A549 (cell line): ENCODE measurements around the gene CCDC34. TPM values are rescaled to one million over a fixed set of nuclear protein-coding genes. Genes with fewer than 3 reads are reported as not detected.

Experiments
- ATAC-seq, 2 experiments: fragments of 200-7000 bp in 1 of 2; fragments of >200 bp in 1 of 2; cut with Nextera tagmentation in 1 of 2; cut with Tn5 transposase in 1 of 2; 3 replicates each; pipeline versions ENCODE4 v1.8.0 to v1.9.1; 2018 to 2020; ENCODE audit warnings: mild to moderate bottlenecking in 1 of 2, moderate library complexity in 1 of 2
- CTCF ChIA-PET: fragments of 300-600 bp; sonication (Branson Sonifier 250); formaldehyde crosslinking; extraction: SDS; loops from one replicate; lab custom pipeline; 2021; ENCODE audit warnings: antibody characterized with exemption, inconsistent platforms; lab: Yijun Ruan, JAX
- POLR2A ChIA-PET: fragments of 350-600 bp; formaldehyde crosslinking; extraction: SDS; loops from one replicate; lab custom pipeline; 2021; ENCODE audit warnings: antibody characterized with exemption, inconsistent platforms; lab: Yijun Ruan, JAX
- DNase-seq, 2 experiments: peaks; one replicate each; pipeline versions ENCODE4 v3.0.0 to v3.0.0-alpha.2; 2011 to 2016; ENCODE audit warnings: low read depth in 1 of 2, low spot score in 1 of 2
- FAIRE-seq: peaks from 2 replicates; lab custom pipeline; 2011; peaks lifted over from hg19 to GRCh38; lab: Jason Lieb, UNC
- H3K27ac ChIP-seq, 2 experiments: fragments of >200 bp; sonication (Bioruptor Twin); formaldehyde crosslinking; 3 replicates each; pipeline ENCODE4 v1.5.1; 2016 to 2017
- H3K4me1 ChIP-seq: fragments of >200 bp; sonication (Bioruptor Twin); formaldehyde crosslinking; 3 replicates; pipeline ENCODE4 v1.6.1; 2016
- H3K4me2 ChIP-seq: fragments of >200 bp; sonication (Bioruptor Twin); formaldehyde crosslinking; 3 replicates; pipeline ENCODE4 v1.6.1; 2016
- H3K4me3 ChIP-seq: fragments of >200 bp; sonication (Bioruptor Twin); formaldehyde crosslinking; 3 replicates; pipeline ENCODE4 v1.5.1; 2016
- H3K9me3 ChIP-seq: fragments of >200 bp; sonication (Bioruptor Twin); formaldehyde crosslinking; 3 replicates; pipeline ENCODE4 v1.6.1; 2016
- CEBPB ChIP-seq, 2 experiments: fragments of >200 bp in 1 of 2; sonication (Bioruptor Twin) in 1 of 2; formaldehyde crosslinking in 1 of 2; IDR thresholded peaks; 2 replicates each; pipeline ENCODE4 v1.6.1; 2012 to 2016
- CHD2 ChIP-seq: fragments of 150-350 bp; IDR thresholded peaks from 2 replicates; pipeline ENCODE4 v1.6.1; 2014; ENCODE audit warnings: low read length; ENCODE audit not compliant: partially characterized antibody
- CHD4 ChIP-seq: fragments of 200-600 bp; sonication (generic); IDR thresholded peaks from 2 replicates; pipeline ENCODE4 v1.6.1; 2016; ENCODE audit warnings: antibody characterized with exemption, mild to moderate bottlenecking, borderline replicate concordance
- CTCF ChIP-seq: fragments of >200 bp; sonication (Bioruptor Twin); formaldehyde crosslinking; IDR thresholded peaks from 3 replicates; pipeline ENCODE4 v1.5.1; 2016
- EHMT2 ChIP-seq: fragments of 200-600 bp; sonication (generic); IDR thresholded peaks from 2 replicates; pipeline ENCODE4 v1.6.1; 2016; ENCODE audit warnings: antibody characterized with exemption, low read depth, mild to moderate bottlenecking, moderate library complexity
- ELK1 ChIP-seq: fragments of 150-350 bp; IDR thresholded peaks from 2 replicates; pipeline ENCODE4 v1.6.1; 2014; ENCODE audit warnings: low read depth, mild to moderate bottlenecking, low read length
- EP300 ChIP-seq, 2 experiments: fragments of >200 bp; sonication (Bioruptor Twin); formaldehyde crosslinking; IDR thresholded peaks; 2 replicates in 1 of 2; 3 replicates in 1 of 2; pipeline ENCODE4 v1.6.1; 2016 to 2017
- ESRRA ChIP-seq: fragments of 150-350 bp; IDR thresholded peaks from 2 replicates; pipeline ENCODE4 v1.6.1; 2014; ENCODE audit warnings: mild to moderate bottlenecking, low read length, borderline replicate concordance
- FOSL2 ChIP-seq, 2 experiments: fragments of 450-650 bp in 1 of 2; fragments of >200 bp in 1 of 2; sonication (Bioruptor Twin) in 1 of 2; formaldehyde crosslinking; IDR thresholded peaks; 2 replicates each; pipeline versions ENCODE4 v1.5.0 to v1.6.1; 2016 to 2020; ENCODE audit warnings: mild to moderate bottlenecking in 1 of 2, moderate library complexity in 1 of 2
- HEYL ChIP-seq: fragments of 250-450 bp; sonication (Bioruptor Pico); IDR thresholded peaks from 2 replicates; pipeline ENCODE4 v1.8.0; 2021; ENCODE audit warnings: mild to moderate bottlenecking, moderate library complexity
- HMGXB4 ChIP-seq: fragments of 250-450 bp; sonication (Bioruptor Pico); IDR thresholded peaks from 2 replicates; pipeline ENCODE4 v1.5.0; 2021; ENCODE audit warnings: mild to moderate bottlenecking, moderate library complexity, borderline replicate concordance
- HOXA7 ChIP-seq: fragments of 250-450 bp; sonication (Bioruptor Pico); IDR thresholded peaks from 2 replicates; pipeline ENCODE4 v1.5.0; 2020; ENCODE audit warnings: mild to moderate bottlenecking, moderate library complexity
- HOXB13 ChIP-seq: fragments of 250-450 bp; sonication (Bioruptor Pico); IDR thresholded peaks from 2 replicates; pipeline ENCODE4 v1.5.0; 2020; ENCODE audit warnings: low read depth, mild to moderate bottlenecking, moderate library complexity
- HOXB5 ChIP-seq: fragments of 250-450 bp; sonication (Bioruptor Pico); IDR thresholded peaks from 2 replicates; pipeline ENCODE4 v1.5.0; 2020; ENCODE audit warnings: mild to moderate bottlenecking, moderate library complexity
- JUN ChIP-seq, 2 experiments: fragments of >200 bp; sonication (Bioruptor Twin); formaldehyde crosslinking; IDR thresholded peaks; 2 replicates in 1 of 2; 3 replicates in 1 of 2; pipeline ENCODE4 v1.6.1; 2016 to 2017
- KDM1A ChIP-seq: fragments of 200-600 bp; sonication (generic); IDR thresholded peaks from 2 replicates; pipeline ENCODE4 v1.6.1; 2016; ENCODE audit warnings: low read depth, mild to moderate bottlenecking
- MAFK ChIP-seq: fragments of 450-650 bp; IDR thresholded peaks from 2 replicates; pipeline ENCODE4 v1.6.1; 2014; ENCODE audit not compliant: partially characterized antibody
- MAZ ChIP-seq: fragments of 150-350 bp; IDR thresholded peaks from 2 replicates; pipeline ENCODE4 v1.6.1; 2014; ENCODE audit warnings: antibody characterized with exemption, low read depth, low read length, borderline replicate concordance
- MYC ChIP-seq: IDR thresholded peaks from 2 replicates; pipeline ENCODE4 v1.6.1; 2012; ENCODE audit warnings: mild to moderate bottlenecking, inconsistent platforms, low read length, improper control_type of control experiment, borderline replicate concordance
- PBX3 ChIP-seq: IDR thresholded peaks from 2 replicates; pipeline ENCODE4 v1.6.1; 2012
- PHF8 ChIP-seq: fragments of 200-600 bp; sonication (generic); IDR thresholded peaks from 2 replicates; pipeline ENCODE4 v1.6.1; 2016; ENCODE audit warnings: low read depth, mild to moderate bottlenecking, antibody characterized with exemption, moderate library complexity, borderline replicate concordance
- POLR2A ChIP-seq: IDR thresholded peaks from 2 replicates; pipeline ENCODE4 v1.6.1; 2012; ENCODE audit warnings: mild to moderate bottlenecking, low read length
- POLR2AphosphoS2 ChIP-seq: conservative IDR thresholded peaks from 2 replicates; pipeline ENCODE4 v1.6.1; 2012; ENCODE audit warnings: low read length, improper control_type of control experiment, inconsistent platforms
- RARB ChIP-seq: fragments of 250-450 bp; sonication (Bioruptor Pico); IDR thresholded peaks from 2 replicates; pipeline ENCODE4 v1.8.0; 2021; ENCODE audit warnings: mild to moderate bottlenecking, moderate library complexity
- RCOR1 ChIP-seq: fragments of 150-350 bp; IDR thresholded peaks from 2 replicates; pipeline ENCODE4 v1.6.1; 2014; ENCODE audit warnings: antibody characterized with exemption, low read length, low read depth
- RNF2 ChIP-seq: fragments of 200-600 bp; sonication (generic); IDR thresholded peaks from 2 replicates; pipeline ENCODE4 v1.6.1; 2016; ENCODE audit warnings: low read depth, mild to moderate bottlenecking, antibody characterized with exemption, moderate library complexity, borderline replicate concordance
- SMC3 ChIP-seq: fragments of >200 bp; sonication (Bioruptor Twin); formaldehyde crosslinking; IDR thresholded peaks from 3 replicates; pipeline ENCODE4 v1.6.1; 2018; ENCODE audit warnings: inconsistent platforms
- SREBF2 ChIP-seq: fragments of 450-650 bp; IDR thresholded peaks from 2 replicates; pipeline ENCODE4 v1.6.1; 2014; ENCODE audit warnings: mild to moderate bottlenecking, moderate library complexity
- TFCP2L1 ChIP-seq: fragments of 250-450 bp; sonication (Bioruptor Pico); IDR thresholded peaks from 2 replicates; pipeline ENCODE4 v1.5.0; 2021; ENCODE audit warnings: mild to moderate bottlenecking
- TP53 ChIP-seq: fragments of 250-450 bp; sonication (Bioruptor Pico); IDR thresholded peaks from 2 replicates; pipeline ENCODE4 v1.5.0; 2021; ENCODE audit warnings: mild to moderate bottlenecking, moderate library complexity
- ZNF302 ChIP-seq: fragments of 250-450 bp; sonication (Bioruptor Pico); IDR thresholded peaks from 2 replicates; pipeline ENCODE4 v1.9.0; 2021; ENCODE audit warnings: inconsistent platforms, mild to moderate bottlenecking, moderate library complexity
- WGBS: methylation state at CpG from one replicate; pipeline ENCODE4 v1.1.6; 2017; ENCODE audit errors: missing lambda C conversion rate; 5-methylcytosine and 5-hydroxymethylcytosine counted together
- polyA plus RNA-seq, 4 experiments: library from polyadenylated mRNA; depleted of rRNA in 3 of 4; stranded (reverse); fragments of >200 nt; fragmentation: RNase III in 1 of 4; extraction: RNeasy Plus Mini Kit Qiagen cat#74134 plus additional on column Dnase treatment in 1 of 4; gene quantifications; 2 replicates in 3 of 4; 3 replicates in 1 of 4; pipeline ENCODE4 v1.2.3, GENCODE V29; 2011 to 2017

Gene CCDC34
- polyA plus RNA-seq, 2 of the 4 experiments (the other 2 are of a cell fraction) = 32.0 to 35.9 TPM

GRCh38 chr11:27310182-27310581 lies 52.8 kb downstream of the CCDC34 start:
- ATAC-seq (no peak), DNase-seq (no peak), FAIRE-seq (no peak)
- H3K27ac ChIP-seq = no peak overlapping the region
- H3K4me2 ChIP-seq = no peak overlapping the region
- TF ChIP-seq MAFK (peak; percentile 66), HEYL (no peak), MYC (no peak), TP53 (CRISPR knock-in tag) (no peak), KDM1A (0 out of 2 replicates have a peak, but pooled peaks have one; percentile 28), POLR2A (no peak)
- no peaks in the 10 kb centered on the region for H3K9me3 ChIP-seq
- ChIA-PET POLR2A (no interaction called here), CTCF (interaction anchor here (5.3 kb wide), 1 partner anchor 13 kb away, joined by 38 read pairs; no protein-coding TSS in a partner anchor)
- H3K4me3 ChIP-seq = no peak overlapping the region
- H3K4me1 ChIP-seq = peaks cover 35% of the 10 kb centered on the region

GRCh38 chr11:27309046-27309445 lies 54.0 kb downstream of the CCDC34 start:
- H3K4me2 ChIP-seq = no peak overlapping the region
- no peaks in the 10 kb centered on the region for H3K9me3 ChIP-seq
- 94% methylated on average over 5 of the region's 5 CpGs for WGBS
- no peak overlapping the region for H3K27ac ChIP-seq
- CTCF ChIA-PET = interaction anchor here (1.3 to 5.3 kb wide), 3 partner anchors 12 to 176 kb away, joined by 4 to 38 read pairs (median 5); no protein-coding TSS in a partner anchor
- FAIRE-seq (no peak), ATAC-seq (no peak), DNase-seq (no peak)
- peaks cover 35% of the 10 kb centered on the region for H3K4me1 ChIP-seq
- POLR2A ChIA-PET = no interaction called here
- no peak for TF ChIP-seq EHMT2
- no peak for TF ChIP-seq PHF8
- no peak for TF ChIP-seq CHD2
- no peak for TF ChIP-seq FOSL2 (IDR thresholded peaks at IDR 0.05)
- no peak for TF ChIP-seq FOSL2 (CRISPR knock-in tag; IDR thresholded peaks at IDR 0.05)
- no peak for TF ChIP-seq ELK1
- TF ChIP-seq HOXA7 = no peak
- TF ChIP-seq RARB (CRISPR knock-in tag) = no peak
- no peak for TF ChIP-seq EP300 (IDR thresholded peaks at IDR 0.05)
- no peak for TF ChIP-seq ESRRA
- no peak for TF ChIP-seq PBX3
- TF ChIP-seq HOXB13 = no peak
- no peak for TF ChIP-seq HMGXB4 (CRISPR knock-in tag)
- no peak for TF ChIP-seq SREBF2
- no peak for TF ChIP-seq ZNF302 (CRISPR knock-in tag)
- TF ChIP-seq CHD4 = no peak
- TF ChIP-seq, all 56 proteins: peak for 0
- no peak overlapping the region for H3K4me3 ChIP-seq

GRCh38 chr11:27307232-27307631 lies 55.8 kb downstream of the CCDC34 start:
- H3K4me3 ChIP-seq = no peak overlapping the region
- ATAC-seq = no peak
- no peak for DNase-seq
- ChIA-PET CTCF (interaction anchor here (5.3 kb wide), 1 partner anchor 10 kb away, joined by 38 read pairs; no protein-coding TSS in a partner anchor), POLR2A (no interaction called here)
- H3K4me1 ChIP-seq = peaks cover 19% of the 10 kb centered on the region
- no peak overlapping the region for H3K4me2 ChIP-seq
- FAIRE-seq = no peak
- no peak overlapping the region for H3K27ac ChIP-seq
- H3K9me3 ChIP-seq = no peaks in the 10 kb centered on the region
- TF ChIP-seq SMC3 = no peak
- TF ChIP-seq RNF2 = no peak
- no peak for TF ChIP-seq PBX3
- TF ChIP-seq CTCF = no peak
- no peak for TF ChIP-seq HOXB5
- no peak for TF ChIP-seq CHD4
- no peak for TF ChIP-seq POLR2AphosphoS2
- TF ChIP-seq JUN (IDR thresholded peaks at IDR 0.05) = no peak
- TF ChIP-seq CEBPB (IDR thresholded peaks at IDR 0.05) = no peak
- no peak for TF ChIP-seq MAZ
- no peak for TF ChIP-seq TFCP2L1 (CRISPR knock-in tag)
- TF ChIP-seq RCOR1 = no peak
